Stomach (tissue), 4 donors: ENCODE results near the gene EN1.

ENCODE experiments used
- CTCF ChIP-seq, 7 experiments: fragments of 450-650 bp in 4 of 7; fragments of 200-600 bp in 3 of 7; sonication (generic) in 3 of 7; IDR thresholded peaks; one replicate each; pipeline ENCODE4 v1.5.1; 2016 to 2019; ENCODE audit warnings: antibody characterized with exemption in 7 of 7, control low read depth in 2 of 7, mild to moderate bottlenecking in 1 of 7
- POLR2A ChIP-seq, 4 donors: fragments of 450-650 bp; IDR thresholded peaks; one replicate each; pipeline ENCODE4 v1.6.1; 2016; ENCODE audit warnings: antibody characterized with exemption in 4 of 4, control low read depth in 2 of 4, mild to moderate bottlenecking in 1 of 4, moderate library complexity in 1 of 4

GRCh38 chr2:118874324-118874723 is 26.9 kb upstream of the EN1 start:
- no peak for TF ChIP-seq POLR2A (IDR thresholded peaks at IDR 0.05)
- no peak for TF ChIP-seq CTCF (IDR thresholded peaks at IDR 0.05)
